H9 (cell line): Measurements from ENCODE around the gene TRIM27. TPM values are rescaled to one million over a fixed set of nuclear protein-coding genes. Genes with fewer than 3 reads are reported as not detected.

Experiments used
- DNase-seq: peaks from one replicate; pipeline ENCODE4 v3.0.0-alpha.2; 2017
- H2AFZ ChIP-seq: one replicate; pipeline ENCODE4 v1.6.1; 2013; ENCODE audit warnings: mild to moderate bottlenecking, low read length, control low read depth, moderate library complexity
- H2AK5ac ChIP-seq: 2 replicates; pipeline ENCODE4 v1.6.1; 2013; ENCODE audit warnings: low read length, control low read depth, mixed read lengths; ENCODE audit not compliant: insufficient read length
- H2BK120ac ChIP-seq: one replicate; pipeline ENCODE4 v1.6.1; 2013; ENCODE audit warnings: low read depth, mild to moderate bottlenecking, low read length, control low read depth, inconsistent platforms; ENCODE audit not compliant: poor library complexity, severe bottlenecking
- H2BK12ac ChIP-seq: 2 replicates; pipeline ENCODE4 v1.6.1; 2013; ENCODE audit warnings: low read length, control low read depth, mixed read lengths, low read depth; ENCODE audit not compliant: insufficient read length
- H2BK15ac ChIP-seq: 2 replicates; pipeline ENCODE4 v1.6.1; 2013; ENCODE audit warnings: low read depth, low read length, control low read depth
- H2BK20ac ChIP-seq: one replicate; pipeline ENCODE4 v1.6.1; 2013; ENCODE audit warnings: low read depth, mild to moderate bottlenecking, low read length, control low read depth, inconsistent platforms; ENCODE audit not compliant: poor library complexity, severe bottlenecking
- H2BK5ac ChIP-seq: 2 replicates; pipeline ENCODE4 v1.6.1; 2013; ENCODE audit warnings: low read length, control low read depth, mixed read lengths; ENCODE audit not compliant: insufficient read length
- H3K14ac ChIP-seq: 2 replicates; pipeline ENCODE4 v1.6.1; 2013; ENCODE audit warnings: low read length, control low read depth; ENCODE audit not compliant: insufficient read depth
- H3K18ac ChIP-seq: 2 replicates; pipeline ENCODE4 v1.6.1; 2013; ENCODE audit warnings: low read depth, mild to moderate bottlenecking, mixed read lengths, low read length, control low read depth; ENCODE audit not compliant: insufficient read length
- H3K23ac ChIP-seq: 2 replicates; pipeline ENCODE4 v1.6.1; 2013; ENCODE audit warnings: low read length, control low read depth, mixed read lengths, low read depth; ENCODE audit not compliant: insufficient read length
- H3K23me2 ChIP-seq: 2 replicates; pipeline ENCODE4 v1.6.1; 2013; ENCODE audit warnings: low read depth, mild to moderate bottlenecking, mixed read lengths, low read length, control low read depth; ENCODE audit not compliant: insufficient read length, poor library complexity, severe bottlenecking
- H3K27ac ChIP-seq: 2 replicates; pipeline ENCODE4 v1.5.1; 2013; ENCODE audit warnings: low read length, control low read depth, mixed read lengths, low read depth; ENCODE audit not compliant: insufficient read length
- H3K27me3 ChIP-seq: 2 replicates; pipeline ENCODE4 v1.6.1; 2013; ENCODE audit warnings: low read length, control low read depth, inconsistent platforms; ENCODE audit not compliant: insufficient read depth
- H3K4ac ChIP-seq: 2 replicates; pipeline ENCODE4 v1.6.1; 2013; ENCODE audit warnings: low read depth, mild to moderate bottlenecking, control low read depth, inconsistent platforms, low read length, moderate library complexity
- H3K4me1 ChIP-seq: 2 replicates; pipeline ENCODE4 v1.6.1; 2013; ENCODE audit warnings: low read length, control low read depth, inconsistent platforms; ENCODE audit not compliant: insufficient read depth
- H3K4me2 ChIP-seq: 2 replicates; pipeline ENCODE4 v1.6.1; 2013; ENCODE audit warnings: low read length, control low read depth, mixed read lengths; ENCODE audit not compliant: insufficient read length, insufficient read depth
- H3K56ac ChIP-seq: 2 replicates; pipeline ENCODE4 v1.6.1; 2013; ENCODE audit warnings: low read depth, mild to moderate bottlenecking, mixed read lengths, low read length, control low read depth; ENCODE audit not compliant: insufficient read length
- H3K79me1 ChIP-seq: 2 replicates; pipeline ENCODE4 v1.6.1; 2013; ENCODE audit warnings: low read depth, mild to moderate bottlenecking, moderate library complexity, low read length, control low read depth, inconsistent platforms; ENCODE audit not compliant: insufficient read depth, poor library complexity, severe bottlenecking
- H3K79me2 ChIP-seq: 2 replicates; pipeline ENCODE4 v1.6.1; 2013; ENCODE audit warnings: low read length, control low read depth, inconsistent platforms; ENCODE audit not compliant: insufficient read depth
- H3K9ac ChIP-seq: 2 replicates; pipeline ENCODE4 v1.6.1; 2013; ENCODE audit warnings: low read length, control low read depth, mixed read lengths; ENCODE audit not compliant: insufficient read length; ENCODE audit errors: extremely low read depth
- H3K9me3 ChIP-seq: one replicate; pipeline ENCODE4 v1.6.1; 2013; ENCODE audit warnings: low read depth, low read length, inconsistent platforms; ENCODE audit not compliant: control insufficient read depth
- H3T11ph ChIP-seq: one replicate; pipeline ENCODE4 v1.6.1; 2013; ENCODE audit warnings: mild to moderate bottlenecking, low read length, control low read depth, inconsistent platforms
- H4K20me1 ChIP-seq: one replicate; pipeline ENCODE4 v1.6.1; 2013; ENCODE audit not compliant: control insufficient read depth, insufficient read length, insufficient read depth
- H4K5ac ChIP-seq: 2 replicates; pipeline ENCODE4 v1.6.1; 2013; ENCODE audit warnings: low read depth, mild to moderate bottlenecking, mixed read lengths, low read length, control low read depth; ENCODE audit not compliant: insufficient read length
- H4K8ac ChIP-seq: replicated peaks from 2 replicates; pipeline ENCODE4 v1.6.1; 2013; ENCODE audit warnings: low read length, control low read depth, mixed read lengths, low read depth; ENCODE audit not compliant: insufficient read length
- H4K91ac ChIP-seq: 2 replicates; pipeline ENCODE4 v1.6.1; 2013; ENCODE audit warnings: low read depth, mild to moderate bottlenecking, moderate library complexity, mixed read lengths, low read length, control low read depth; ENCODE audit not compliant: insufficient read length
- H3K27ac Mint-ChIP-seq, 3 experiments: 2 replicates in 2 of 3; 3 replicates in 1 of 3; pipeline ENCODE4 v1.8.0; 2020 to 2021; ENCODE audit warnings: mixed read lengths in 3 of 3, mild to moderate bottlenecking in 1 of 3, moderate library complexity in 1 of 3
- H3K27me3 Mint-ChIP-seq: 2 replicates; pipeline ENCODE4 v1.8.0; 2021; ENCODE audit warnings: low read depth, mild to moderate bottlenecking, moderate library complexity, mixed read lengths
- H3K36me3 Mint-ChIP-seq, 3 experiments: 2 replicates in 2 of 3; 3 replicates in 1 of 3; pipeline ENCODE4 v1.8.0; 2020 to 2021; ENCODE audit warnings: low read depth in 3 of 3, mixed read lengths in 3 of 3; ENCODE audit not compliant: insufficient read depth in 1 of 3
- H3K4me1 Mint-ChIP-seq, 2 experiments: 2 replicates each; pipeline ENCODE4 v1.8.0; 2020; ENCODE audit warnings: mixed read lengths in 2 of 2
- H3K4me3 Mint-ChIP-seq, 2 experiments: 2 replicates in 1 of 2; 3 replicates in 1 of 2; pipeline ENCODE4 v1.8.0; 2020 to 2021; ENCODE audit warnings: mild to moderate bottlenecking in 2 of 2, mixed read lengths in 2 of 2, moderate library complexity in 1 of 2
- H3K9me3 Mint-ChIP-seq, 2 experiments: 2 replicates in 1 of 2; 3 replicates in 1 of 2; pipeline ENCODE4 v1.8.0; 2020; ENCODE audit warnings: mild to moderate bottlenecking in 2 of 2, mixed read lengths in 2 of 2, moderate library complexity in 1 of 2
- WGBS: extraction: QIAGEN DNeasy Blood & Tissue Kit; methylation state at CpG from one replicate; pipeline ENCODE4 v1.1.7; 2013; ENCODE audit warnings: missing lambda C conversion rate, low lambda C conversion rate, mixed read lengths; ENCODE audit not compliant: insufficient read length; ENCODE audit errors: extremely low coverage; 5-methylcytosine and 5-hydroxymethylcytosine counted together
- total RNA-seq: library from RNA; stranded (reverse); gene quantifications from 2 replicates; pipeline ENCODE4 v1.2.1, GENCODE V29; 2021
- TF ChIP-seq, protein P1 (sequence below): fragments of 200-600 bp; sonication (generic); conservative IDR thresholded peaks from 3 replicates; pipeline ENCODE4 v1.8.0; 2021; ENCODE audit warnings: antibody characterized with exemption, mild to moderate bottlenecking

Gene TRIM27
- total RNA-seq, 1 experiment from 2014 or later: 98.2 TPM

DNA sequence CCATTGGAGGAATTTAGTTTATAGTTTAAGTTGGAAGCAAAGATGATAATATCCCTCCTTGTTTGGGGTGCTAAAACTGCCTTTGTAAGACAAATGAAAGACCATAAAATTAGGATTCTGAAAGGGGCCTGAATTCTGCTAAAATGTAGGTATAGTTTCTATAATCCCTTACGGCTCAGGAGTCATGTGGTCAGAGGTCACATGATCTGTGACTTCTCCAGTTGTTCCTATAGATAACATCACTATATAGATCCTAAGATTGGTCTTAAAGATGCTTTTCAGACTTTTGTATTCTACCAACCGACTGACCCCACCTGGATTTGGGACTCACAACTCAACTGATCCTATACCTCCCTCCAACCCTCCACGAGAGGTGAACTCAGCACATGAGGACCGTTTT is 44.7 kb upstream of the TRIM27 start:
- Histone ChIP-seq H3T11ph (no peak overlapping the region), H2BK20ac (no peak overlapping the region), H4K8ac (no peak overlapping the region), H3K56ac (no peak overlapping the region), H3K14ac (no peak overlapping the region), H3K4me1 (no peaks in the 10 kb centered on the region), H4K20me1 (no peaks in the 10 kb centered on the region), H3K4me2 (no peak overlapping the region), H2AFZ (no peak overlapping the region), H3K23ac (no peak overlapping the region), H2BK120ac (no peak overlapping the region), H4K91ac (no peak overlapping the region), H3K9ac (no peak overlapping the region), H3K23me2 (no peaks in the 10 kb centered on the region), H2BK5ac (no peak overlapping the region), H2BK12ac (no peak overlapping the region), H4K5ac (no peak overlapping the region), H2AK5ac (no peak overlapping the region), H3K79me2 (no peaks in the 10 kb centered on the region), H3K27ac (no peak overlapping the region), H3K79me1 (no peaks in the 10 kb centered on the region), H3K18ac (no peak overlapping the region), H2BK15ac (no peak overlapping the region), H3K9me3 (no peaks in the 10 kb centered on the region), H3K27me3 (no peaks in the 10 kb centered on the region), H3K4ac (no peak overlapping the region)
- H3K9me3 Mint-ChIP-seq: peaks cover 17 to 26% of the 10 kb centered on the region in 2 experiments
- WGBS: no CpG with 5 or more reads among the region's 4 CpGs
- peaks cover 5 to 13% (median 5%) of the 10 kb centered on the region in 3 experiments; a peak in 5 of 7 replicates for H3K36me3 Mint-ChIP-seq
- peaks cover 13% of the 10 kb centered on the region for H3K27me3 Mint-ChIP-seq
- H3K4me3 Mint-ChIP-seq: no peak overlapping the region
- no peak for DNase-seq
- H3K4me1 Mint-ChIP-seq: peaks cover 0 to 2% of the 10 kb centered on the region in 2 experiments; a peak in 1 of 4 replicates
- TF ChIP-seq, protein P1, sequence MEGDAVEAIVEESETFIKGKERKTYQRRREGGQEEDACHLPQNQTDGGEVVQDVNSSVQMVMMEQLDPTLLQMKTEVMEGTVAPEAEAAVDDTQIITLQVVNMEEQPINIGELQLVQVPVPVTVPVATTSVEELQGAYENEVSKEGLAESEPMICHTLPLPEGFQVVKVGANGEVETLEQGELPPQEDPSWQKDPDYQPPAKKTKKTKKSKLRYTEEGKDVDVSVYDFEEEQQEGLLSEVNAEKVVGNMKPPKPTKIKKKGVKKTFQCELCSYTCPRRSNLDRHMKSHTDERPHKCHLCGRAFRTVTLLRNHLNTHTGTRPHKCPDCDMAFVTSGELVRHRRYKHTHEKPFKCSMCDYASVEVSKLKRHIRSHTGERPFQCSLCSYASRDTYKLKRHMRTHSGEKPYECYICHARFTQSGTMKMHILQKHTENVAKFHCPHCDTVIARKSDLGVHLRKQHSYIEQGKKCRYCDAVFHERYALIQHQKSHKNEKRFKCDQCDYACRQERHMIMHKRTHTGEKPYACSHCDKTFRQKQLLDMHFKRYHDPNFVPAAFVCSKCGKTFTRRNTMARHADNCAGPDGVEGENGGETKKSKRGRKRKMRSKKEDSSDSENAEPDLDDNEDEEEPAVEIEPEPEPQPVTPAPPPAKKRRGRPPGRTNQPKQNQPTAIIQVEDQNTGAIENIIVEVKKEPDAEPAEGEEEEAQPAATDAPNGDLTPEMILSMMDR: no peak
- no peak overlapping the region for H3K27ac Mint-ChIP-seq
